PC-9 (cell line): ENCODE results near the gene TBCA. TPM values are rescaled to one million over a fixed set of nuclear protein-coding genes. Genes with fewer than 3 reads are reported as not detected.

ENCODE experiments used
- Bru-seq: library from RNA; stranded (reverse); fragments of 400-500 nt; gene quantifications from one replicate; lab custom pipeline; 2021; lab: Mats Ljungman, UMichigan
- BruChase-seq, 2 experiments: library from RNA; stranded (reverse); fragments of 400-500 nt; gene quantifications; one replicate each; lab custom pipeline; 2021; lab: Mats Ljungman, UMichigan
- BruUV-seq: library from RNA; stranded (reverse); fragments of 400-500 nt; replicated peaks from 2 replicates; lab custom pipeline; 2021; lab: Mats Ljungman, UMichigan
- CTCF ChIA-PET: fragments of 300-600 bp; sonication (Branson Sonifier 250); formaldehyde crosslinking; loops from one replicate; lab custom pipeline; 2022; ENCODE audit warnings: antibody characterized with exemption; lab: Charles Lee
- POLR2A ChIA-PET: fragments of 300-600 bp; sonication (Branson Sonifier 250); formaldehyde crosslinking; loops from one replicate; lab custom pipeline; 2022; ENCODE audit warnings: antibody characterized with exemption; ENCODE audit not compliant: unreplicated experiment; lab: Charles Lee
- DNase-seq, 2 experiments: peaks; one replicate each; pipeline versions ENCODE4 v3.0.0 to v3.0.0-alpha.2; 2015 to 2022; ENCODE audit warnings: mixed read lengths in 1 of 2
- H2AFZ ChIP-seq: fragments of 200-600 bp; sonication (generic); 2 replicates; pipeline ENCODE4 v1.8.1; 2017; ENCODE audit warnings: antibody characterized with exemption
- H3F3A ChIP-seq: fragments of 200-600 bp; sonication (generic); 2 replicates; pipeline ENCODE4 v1.8.1; 2017; ENCODE audit warnings: antibody characterized with exemption, mild to moderate bottlenecking, low read depth; ENCODE audit not compliant: insufficient read depth
- H3K27ac ChIP-seq: fragments of 200-600 bp; sonication (generic); 2 replicates; pipeline ENCODE4 v1.6.1; 2016; ENCODE audit warnings: mixed run types
- H3K27me3 ChIP-seq: fragments of 200-600 bp; sonication (generic); 2 replicates; pipeline ENCODE4 v1.6.1; 2016; ENCODE audit warnings: low read depth, mixed run types; ENCODE audit not compliant: insufficient read depth
- H3K36me3 ChIP-seq: fragments of 200-600 bp; sonication (generic); 2 replicates; pipeline ENCODE4 v1.6.1; 2016; ENCODE audit warnings: low read depth, mixed run types
- H3K4me1 ChIP-seq: fragments of 200-600 bp; sonication (generic); replicated peaks from 2 replicates; pipeline ENCODE4 v1.6.1; 2016; ENCODE audit warnings: mixed run types; ENCODE audit not compliant: insufficient read depth
- H3K4me2 ChIP-seq: fragments of 200-600 bp; sonication (generic); 2 replicates; pipeline ENCODE4 v1.6.1; 2017; ENCODE audit warnings: mixed run types
- H3K4me3 ChIP-seq: fragments of 200-600 bp; sonication (generic); 2 replicates; pipeline ENCODE4 v1.6.1; 2016; ENCODE audit warnings: mixed run types
- H3K79me2 ChIP-seq: fragments of 200-600 bp; sonication (generic); 2 replicates; pipeline ENCODE4 v1.6.1; 2017; ENCODE audit warnings: low read depth, mixed run types
- H3K9me2 ChIP-seq: fragments of 200-600 bp; sonication (generic); 2 replicates; pipeline ENCODE4 v1.8.1; 2017; ENCODE audit warnings: mild to moderate bottlenecking; ENCODE audit not compliant: insufficient read depth
- H3K9me3 ChIP-seq: fragments of 200-600 bp; sonication (generic); 2 replicates; pipeline ENCODE4 v1.8.1; 2016; ENCODE audit warnings: low read depth; ENCODE audit not compliant: insufficient read depth
- H4K20me1 ChIP-seq: fragments of 200-600 bp; sonication (generic); 2 replicates; pipeline ENCODE4 v1.8.1; 2017; ENCODE audit not compliant: insufficient read depth
- CTCF ChIP-seq: fragments of 200-600 bp; sonication (generic); conservative IDR thresholded peaks from 2 replicates; pipeline ENCODE4 v1.6.1; 2017; ENCODE audit warnings: mixed run types, antibody characterized with exemption, mild to moderate bottlenecking, moderate library complexity
- EZH2 ChIP-seq: fragments of 200-600 bp; sonication (generic); IDR thresholded peaks from 2 replicates; pipeline ENCODE4 v1.8.0; 2017; ENCODE audit warnings: antibody characterized with exemption, low read depth
- intact Hi-C: fragments of 100-400 bp; cut with micrococcal nuclease; formaldehyde crosslinking; loops from one replicate; pipeline ENCODE4 v1.10.0; 2022; ENCODE audit not compliant: unreplicated experiment
- long read RNA-seq: library from polyadenylated mRNA; stranded (forward); transcript quantifications from one replicate; pipeline ENCODE4 v2.0.0, GENCODE V29; 2022
- total RNA-seq: library from RNA; stranded (reverse); gene quantifications from 2 replicates; pipeline ENCODE4 v1.2.3, GENCODE V29; 2021

TBCA gene
- total RNA-seq (179 and 205 TPM in 2 replicates), Bru-seq, nascent RNA (percentile 83 among the genes with signal in this experiment), BruChase-seq, experiment 1, labeled RNA remaining after a 2-hour chase (percentile 69 among the genes with signal in this experiment), BruChase-seq, experiment 2, labeled RNA remaining after a 6-hour chase (percentile 71 among the genes with signal in this experiment)
- long read RNA-seq, transcript TBCA-202 (4 exons, 683 nt), result major isoform, 142 of 152 reads
- long read RNA-seq, partial matches to known transcripts, result 0 of 152 reads
- long read RNA-seq, other reads (novel, unspliced or antisense), result 4 of 152 reads

- peaks cover 21% of the 10 kb centered on the region; the same call in 1 of the 2 replicates for H3K36me3 ChIP-seq
- H3K27ac ChIP-seq, result peak within 1 kb of the TSS; percentile 82
- peak within 1 kb of the TSS; percentile 79 for H3K4me3 ChIP-seq
- H3K27me3 ChIP-seq, result no peaks in the 10 kb centered on the region
- peaks cover 40% of the 10 kb centered on the region for H3K4me1 ChIP-seq
- ChIA-PET POLR2A (no interaction called here), CTCF (no interaction called here)
- peak within 1 kb of the TSS; percentile 99 for H3K4me2 ChIP-seq
- peak within 1 kb of the TSS; percentile 96 for H2AFZ ChIP-seq
- intact Hi-C loops, result no loop called here
- peaks cover 39% of the 10 kb centered on the region for H4K20me1 ChIP-seq
- DNase-seq, result peak; percentile 76 to 93
- peak; percentile 39; the same call in 1 of the 2 replicates for TF ChIP-seq CTCF
- no peak for TF ChIP-seq EZH2
- H3K9me2 ChIP-seq, result no peaks in the 10 kb centered on the region
- no TSS peak for BruUV-seq
- peaks cover 49% of the 10 kb centered on the region for H3K79me2 ChIP-seq
- peaks cover 8% of the 10 kb centered on the region for H3F3A ChIP-seq
- no peaks in the 10 kb centered on the region for H3K9me3 ChIP-seq
Measured at GRCh38 chr5:77775790-77776553, at the start of gene TBCA. Gene TBCA (minus strand): TSS chr5:77776339. CDS start chr5:77776257, 82 bp downstream.

- Histone ChIP-seq H3K9me3 (no peaks in the 10 kb centered on the region), H2AFZ (no peak overlapping the region), H4K20me1 (no peaks in the 10 kb centered on the region), H3K36me3 (no peaks in the 10 kb centered on the region), H3K79me2 (no peaks in the 10 kb centered on the region), H3K27me3 (no peaks in the 10 kb centered on the region), H3K4me2 (no peak overlapping the region), H3K27ac (no peak overlapping the region), H3K9me2 (no peaks in the 10 kb centered on the region), H3K4me3 (no peak overlapping the region), H3F3A (no peaks in the 10 kb centered on the region), H3K4me1 (no peaks in the 10 kb centered on the region)
- no peak for TF ChIP-seq EZH2
- no peak for TF ChIP-seq CTCF
- no peak for DNase-seq
- BruUV-seq, result no TSS peak
- ChIA-PET POLR2A (no interaction called here), CTCF (no interaction called here)
- intact Hi-C loops, result no loop called here
Measured at GRCh38 chr5:77824981-77825380, 48.8 kb upstream of the TBCA start.

GRCh38 chr5:77816686-77817085, 40.5 kb upstream of the TBCA start:
- Histone ChIP-seq H3K36me3 (no peaks in the 10 kb centered on the region), H3K4me1 (0 out of 2 replicates have a peak, but pooled peaks cover 4% of the 10 kb centered on the region), H3K79me2 (no peaks in the 10 kb centered on the region), H2AFZ (no peak overlapping the region), H3K9me2 (no peaks in the 10 kb centered on the region), H3K4me2 (peak overlapping the region; percentile 18), H4K20me1 (no peaks in the 10 kb centered on the region), H3K9me3 (no peaks in the 10 kb centered on the region), H3K27me3 (no peaks in the 10 kb centered on the region), H3K4me3 (no peak overlapping the region), H3F3A (0 out of 2 replicates have a peak, but pooled peaks cover 3% of the 10 kb centered on the region), H3K27ac (no peak overlapping the region)
- POLR2A ChIA-PET, result no interaction called here
- intact Hi-C loops, result no loop called here
- BruUV-seq, result no TSS peak
- TF ChIP-seq CTCF, result no peak
- no peak for TF ChIP-seq EZH2
- CTCF ChIA-PET, result no interaction called here
- peak; percentile 14 to 37 for DNase-seq
